HCT116 (cell line): ENCODE data around the gene PWP1. TPM values are rescaled to one million over a fixed set of nuclear protein-coding genes. Genes with fewer than 3 reads are reported as not detected.

ENCODE experiments used
- ATAC-seq: fragments of 200-7000 bp; cut with Tn5 transposase; 2 replicates; pipeline ENCODE4 v1.9.1; 2020; ENCODE audit warnings: mild to moderate bottlenecking, moderate library complexity
- BruUV-seq: library from RNA; stranded (reverse); fragments of 400-500 nt; replicated peaks from 2 replicates; lab custom pipeline; 2021; lab: Mats Ljungman, UMichigan
- CTCF ChIA-PET: fragments of 300-600 bp; sonication (Branson Sonifier 250); formaldehyde crosslinking; loops from one replicate; lab custom pipeline; 2021; ENCODE audit warnings: antibody characterized with exemption; lab: Charles Lee
- POLR2A ChIA-PET: fragments of 300-600, 350-600 bp; sonication (Branson Sonifier 250); formaldehyde crosslinking; loops from one replicate; lab custom pipeline; 2021; ENCODE audit warnings: antibody characterized with exemption; lab: Charles Lee
- RAD21 ChIA-PET, 2 experiments: fragments of 300-600 bp; sonication (Branson Sonifier 250); formaldehyde crosslinking; loops; one replicate each; lab custom pipeline; 2023; ENCODE audit warnings: low total read pairs in 2 of 2; ENCODE audit not compliant: uncharacterized antibody in 2 of 2, unreplicated experiment in 2 of 2, low non-redundant PET in 1 of 2; lab: Charles Lee
- DNase-seq: peaks from one replicate; pipeline ENCODE4 v3.0.0-alpha.2; 2010; ENCODE audit warnings: low read depth, low spot score
- H2AFZ ChIP-seq: fragments of 200-600 bp; shearing (Covaris generic), sonication (generic); 2 replicates; pipeline ENCODE4 v1.6.1; 2017; ENCODE audit warnings: low read depth, mixed run types, mixed read lengths, antibody characterized with exemption, low read length; ENCODE audit not compliant: poor library complexity, severe bottlenecking
- H3K27ac ChIP-seq: 2 replicates; pipeline ENCODE4 v1.5.1; 2012; ENCODE audit warnings: low read depth, low read length
- H3K27me3 ChIP-seq: fragments of 200-600 bp; sonication (generic); 2 replicates; pipeline ENCODE4 v1.6.1; 2016; ENCODE audit warnings: mixed run types, low read length, mixed read lengths; ENCODE audit not compliant: insufficient read depth
- H3K36me3 ChIP-seq, 2 experiments: fragments of 200-500 bp in 1 of 2; fragments of 200-600 bp in 1 of 2; sonication (Bioruptor generic) in 1 of 2; sonication (generic) in 1 of 2; 2 replicates each; pipeline versions ENCODE4 v1.5.1 to v1.6.1; 2014 to 2016; ENCODE audit warnings: low read length in 2 of 2, inconsistent platforms in 1 of 2, mixed read lengths in 1 of 2, mixed run types in 1 of 2; ENCODE audit not compliant: insufficient read depth in 2 of 2, control insufficient read depth in 1 of 2
- H3K4me1 ChIP-seq, 2 experiments: fragments of 200-600 bp in 1 of 2; sonication (generic) in 1 of 2; 2 replicates each; pipeline versions ENCODE4 v1.5.1 to v1.6.1; 2012 to 2017; ENCODE audit warnings: low read length in 2 of 2, inconsistent platforms in 1 of 2, mild to moderate bottlenecking in 1 of 2, mixed read lengths in 1 of 2, mixed run types in 1 of 2, moderate library complexity in 1 of 2; ENCODE audit not compliant: insufficient read depth in 2 of 2, control insufficient read depth in 1 of 2
- H3K4me2 ChIP-seq: fragments of 200-600 bp; sonication (generic); 2 replicates; pipeline ENCODE4 v1.6.1; 2017; ENCODE audit warnings: mixed run types, low read length, mixed read lengths
- H3K4me3 ChIP-seq, 2 experiments: fragments of 200-600 bp in 1 of 2; sonication (generic) in 1 of 2; replicated peaks in 1 of 2; 2 replicates each; pipeline ENCODE4 v1.5.1; 2011 to 2016; ENCODE audit warnings: low read length in 2 of 2, control low read depth in 1 of 2, low read depth in 1 of 2, mild to moderate bottlenecking in 1 of 2, mixed read lengths in 1 of 2, mixed run types in 1 of 2
- H3K79me2 ChIP-seq: fragments of 200-600 bp; sonication (generic); 2 replicates; pipeline ENCODE4 v1.6.1; 2017; ENCODE audit warnings: mild to moderate bottlenecking, mixed run types, low read length, moderate library complexity, mixed read lengths; ENCODE audit not compliant: insufficient read depth
- H3K9ac ChIP-seq: fragments of 200-600 bp; sonication (generic); 2 replicates; pipeline ENCODE4 v1.6.1; 2016; ENCODE audit warnings: low read length, mixed read lengths
- H3K9me2 ChIP-seq: fragments of 200-600 bp; sonication (generic), shearing (Covaris generic); 2 replicates; pipeline ENCODE4 v1.6.1; 2017; ENCODE audit warnings: mixed run types, mild to moderate bottlenecking, moderate library complexity; ENCODE audit not compliant: insufficient read depth
- H3K9me3 ChIP-seq, 2 experiments: fragments of 200-500 bp in 1 of 2; fragments of 200-600 bp in 1 of 2; sonication (Bioruptor generic) in 1 of 2; sonication (generic) in 1 of 2; 2 replicates each; pipeline ENCODE4 v1.6.1; 2014 to 2017; ENCODE audit warnings: low read length in 2 of 2, mixed read lengths in 2 of 2, inconsistent platforms in 1 of 2, low read depth in 1 of 2, mild to moderate bottlenecking in 1 of 2, mixed run types in 1 of 2, moderate library complexity in 1 of 2; ENCODE audit not compliant: control insufficient read depth in 1 of 2, insufficient read depth in 1 of 2
- H4K20me1 ChIP-seq: fragments of 200-600 bp; sonication (generic), shearing (Covaris generic); 2 replicates; pipeline ENCODE4 v1.6.1; 2017; ENCODE audit warnings: mixed run types, mild to moderate bottlenecking, moderate library complexity; ENCODE audit not compliant: insufficient read depth
- CBX3 ChIP-seq: IDR thresholded peaks from 2 replicates; pipeline ENCODE4 v1.6.1; 2012; ENCODE audit warnings: low read depth
- CEBPB ChIP-seq: IDR thresholded peaks from 2 replicates; pipeline ENCODE4 v1.6.1; 2012; ENCODE audit warnings: low read depth
- ELF1 ChIP-seq: IDR thresholded peaks from 2 replicates; pipeline ENCODE4 v1.6.1; 2012; ENCODE audit warnings: low read depth, borderline replicate concordance
- EZH2 ChIP-seq: fragments of 200-600 bp; sonication (generic); IDR thresholded peaks from 2 replicates; pipeline ENCODE4 v1.6.1; 2017; ENCODE audit warnings: antibody characterized with exemption, mixed run types
- EZH2phosphoT487 ChIP-seq: fragments of 200-600 bp; IDR thresholded peaks from 2 replicates; pipeline ENCODE4 v1.6.1; 2018; ENCODE audit warnings: antibody characterized with exemption, borderline replicate concordance
- FOSL1 ChIP-seq: IDR thresholded peaks from 2 replicates; pipeline ENCODE4 v1.6.1; 2012; ENCODE audit warnings: low read depth
- POLR2A ChIP-seq: IDR thresholded peaks from 2 replicates; pipeline ENCODE4 v1.7.0; 2011; ENCODE audit warnings: borderline replicate concordance; ENCODE audit not compliant: insufficient read depth, insufficient read length; ENCODE audit errors: extremely low read depth
- POLR2AphosphoS5 ChIP-seq: IDR thresholded peaks from 2 replicates; pipeline ENCODE4 v1.6.1; 2011; ENCODE audit warnings: mild to moderate bottlenecking, low read depth, low read length, moderate library complexity
- SP1 ChIP-seq: IDR thresholded peaks from 2 replicates; pipeline ENCODE4 v1.6.1; 2012; ENCODE audit warnings: low read depth
- TCF7L2 ChIP-seq: IDR thresholded peaks from 2 replicates; pipeline ENCODE4 v1.7.0; 2011; ENCODE audit warnings: borderline replicate concordance, inconsistent platforms; ENCODE audit not compliant: insufficient read depth, insufficient read length; ENCODE audit errors: extremely low read depth
- YY1 ChIP-seq: IDR thresholded peaks from 2 replicates; pipeline ENCODE4 v1.6.1; 2011; ENCODE audit warnings: low read length, low read depth, moderate library complexity, mild to moderate bottlenecking; ENCODE audit not compliant: insufficient replicate concordance; ENCODE audit errors: extremely low read depth
- ZNF274 ChIP-seq: fragments of 200-500 bp; sonication (Bioruptor generic); IDR thresholded peaks from 2 replicates; pipeline ENCODE4 v1.6.1; 2014; ENCODE audit warnings: mild to moderate bottlenecking, low read depth, low read length, inconsistent platforms
- intact Hi-C: fragments of 100-400 bp; cut with micrococcal nuclease; formaldehyde crosslinking; loops from 2 replicates; pipeline ENCODE4 v1.10.0; 2022
- total RNA-seq: library from RNA; stranded (reverse); gene quantifications from one replicate; pipeline ENCODE4 v1.2.1, GENCODE V29; 2021; ENCODE audit not compliant: unreplicated experiment
- TF ChIP-seq, protein P1 (sequence below): IDR thresholded peaks from 2 replicates; pipeline ENCODE4 v1.6.1; 2012; ENCODE audit warnings: low read depth
- TF ChIP-seq, protein P2 (sequence below): IDR thresholded peaks from 2 replicates; pipeline ENCODE4 v1.6.1; 2012
- TF ChIP-seq, protein P3 (sequence below), 3 experiments: fragments of 200-600 bp in 1 of 3; sonication (generic) in 1 of 3; IDR thresholded peaks in 2 of 3; conservative IDR thresholded peaks in 1 of 3; 2 replicates each; pipeline ENCODE4 v1.5.1; 2012 to 2017; ENCODE audit warnings: low read depth in 2 of 3, low read length in 2 of 3, antibody characterized with exemption in 1 of 3, borderline replicate concordance in 1 of 3, control low read depth in 1 of 3, mild to moderate bottlenecking in 1 of 3, mixed read lengths in 1 of 3, mixed run types in 1 of 3, moderate library complexity in 1 of 3; ENCODE audit not compliant: insufficient read depth in 1 of 3
- TF ChIP-seq, protein P4 (sequence below): IDR thresholded peaks from 2 replicates; pipeline ENCODE4 v1.6.1; 2012

Gene PWP1
- total RNA-seq, 1 experiment from 2014 or later, result 48.2 TPM

GRCh38 chr12:107734139-107734538, 48.5 kb downstream of the PWP1 start:
- Histone ChIP-seq H3K4me2 (no peak overlapping the region), H3K27me3 (no peaks in the 10 kb centered on the region), H3K9me2 (no peaks in the 10 kb centered on the region), H3K79me2 (no peaks in the 10 kb centered on the region; the same call in 1 of the 2 replicates), H2AFZ (no peak overlapping the region), H3K36me3 (peaks cover 34 to 57% of the 10 kb centered on the region in 2 experiments), H3K9me3 (no peaks in the 10 kb centered on the region), H3K27ac (no peak overlapping the region), H3K4me1 (no peaks in the 10 kb centered on the region), H3K9ac (no peak overlapping the region), H4K20me1 (no peaks in the 10 kb centered on the region), H3K4me3 (no peak overlapping the region)
- intact Hi-C loops, result no loop called here
- POLR2A ChIA-PET, result no interaction called here
- no peak for DNase-seq
- no TSS peak for BruUV-seq
- TF ChIP-seq, protein P1, sequence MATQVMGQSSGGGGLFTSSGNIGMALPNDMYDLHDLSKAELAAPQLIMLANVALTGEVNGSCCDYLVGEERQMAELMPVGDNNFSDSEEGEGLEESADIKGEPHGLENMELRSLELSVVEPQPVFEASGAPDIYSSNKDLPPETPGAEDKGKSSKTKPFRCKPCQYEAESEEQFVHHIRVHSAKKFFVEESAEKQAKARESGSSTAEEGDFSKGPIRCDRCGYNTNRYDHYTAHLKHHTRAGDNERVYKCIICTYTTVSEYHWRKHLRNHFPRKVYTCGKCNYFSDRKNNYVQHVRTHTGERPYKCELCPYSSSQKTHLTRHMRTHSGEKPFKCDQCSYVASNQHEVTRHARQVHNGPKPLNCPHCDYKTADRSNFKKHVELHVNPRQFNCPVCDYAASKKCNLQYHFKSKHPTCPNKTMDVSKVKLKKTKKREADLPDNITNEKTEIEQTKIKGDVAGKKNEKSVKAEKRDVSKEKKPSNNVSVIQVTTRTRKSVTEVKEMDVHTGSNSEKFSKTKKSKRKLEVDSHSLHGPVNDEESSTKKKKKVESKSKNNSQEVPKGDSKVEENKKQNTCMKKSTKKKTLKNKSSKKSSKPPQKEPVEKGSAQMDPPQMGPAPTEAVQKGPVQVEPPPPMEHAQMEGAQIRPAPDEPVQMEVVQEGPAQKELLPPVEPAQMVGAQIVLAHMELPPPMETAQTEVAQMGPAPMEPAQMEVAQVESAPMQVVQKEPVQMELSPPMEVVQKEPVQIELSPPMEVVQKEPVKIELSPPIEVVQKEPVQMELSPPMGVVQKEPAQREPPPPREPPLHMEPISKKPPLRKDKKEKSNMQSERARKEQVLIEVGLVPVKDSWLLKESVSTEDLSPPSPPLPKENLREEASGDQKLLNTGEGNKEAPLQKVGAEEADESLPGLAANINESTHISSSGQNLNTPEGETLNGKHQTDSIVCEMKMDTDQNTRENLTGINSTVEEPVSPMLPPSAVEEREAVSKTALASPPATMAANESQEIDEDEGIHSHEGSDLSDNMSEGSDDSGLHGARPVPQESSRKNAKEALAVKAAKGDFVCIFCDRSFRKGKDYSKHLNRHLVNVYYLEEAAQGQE, result no peak
- TF ChIP-seq CBX3, result no peak
- TF ChIP-seq ZNF274, result no peak
- TF ChIP-seq YY1, result no peak
- no peak for TF ChIP-seq SP1
- TF ChIP-seq, protein P2, sequence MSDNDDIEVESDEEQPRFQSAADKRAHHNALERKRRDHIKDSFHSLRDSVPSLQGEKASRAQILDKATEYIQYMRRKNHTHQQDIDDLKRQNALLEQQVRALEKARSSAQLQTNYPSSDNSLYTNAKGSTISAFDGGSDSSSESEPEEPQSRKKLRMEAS, result no peak
- TF ChIP-seq, protein P3, sequence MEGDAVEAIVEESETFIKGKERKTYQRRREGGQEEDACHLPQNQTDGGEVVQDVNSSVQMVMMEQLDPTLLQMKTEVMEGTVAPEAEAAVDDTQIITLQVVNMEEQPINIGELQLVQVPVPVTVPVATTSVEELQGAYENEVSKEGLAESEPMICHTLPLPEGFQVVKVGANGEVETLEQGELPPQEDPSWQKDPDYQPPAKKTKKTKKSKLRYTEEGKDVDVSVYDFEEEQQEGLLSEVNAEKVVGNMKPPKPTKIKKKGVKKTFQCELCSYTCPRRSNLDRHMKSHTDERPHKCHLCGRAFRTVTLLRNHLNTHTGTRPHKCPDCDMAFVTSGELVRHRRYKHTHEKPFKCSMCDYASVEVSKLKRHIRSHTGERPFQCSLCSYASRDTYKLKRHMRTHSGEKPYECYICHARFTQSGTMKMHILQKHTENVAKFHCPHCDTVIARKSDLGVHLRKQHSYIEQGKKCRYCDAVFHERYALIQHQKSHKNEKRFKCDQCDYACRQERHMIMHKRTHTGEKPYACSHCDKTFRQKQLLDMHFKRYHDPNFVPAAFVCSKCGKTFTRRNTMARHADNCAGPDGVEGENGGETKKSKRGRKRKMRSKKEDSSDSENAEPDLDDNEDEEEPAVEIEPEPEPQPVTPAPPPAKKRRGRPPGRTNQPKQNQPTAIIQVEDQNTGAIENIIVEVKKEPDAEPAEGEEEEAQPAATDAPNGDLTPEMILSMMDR (IDR thresholded peaks at IDR 0.05 in 2 of 3, conservative IDR thresholded peaks at IDR 0.05 in 1 of 3; ENCODE audit: borderline replicate concordance in 1 of 3, insufficient read depth in 1 of 3, low read depth in 2 of 3, low read length in 2 of 3), result no peak
- TF ChIP-seq POLR2A, result no peak
- no peak for TF ChIP-seq FOSL1
- no peak for TF ChIP-seq EZH2
- TF ChIP-seq CEBPB, result no peak
- TF ChIP-seq ELF1, result no peak
- TF ChIP-seq, protein P4, sequence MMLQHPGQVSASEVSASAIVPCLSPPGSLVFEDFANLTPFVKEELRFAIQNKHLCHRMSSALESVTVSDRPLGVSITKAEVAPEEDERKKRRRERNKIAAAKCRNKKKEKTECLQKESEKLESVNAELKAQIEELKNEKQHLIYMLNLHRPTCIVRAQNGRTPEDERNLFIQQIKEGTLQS, result no peak
- TF ChIP-seq TCF7L2, result no peak
- no peak for TF ChIP-seq POLR2AphosphoS5
- TF ChIP-seq EZH2phosphoT487, result no peak
- CTCF ChIA-PET, result no interaction called here
- ATAC-seq, result no peak
- RAD21 ChIA-PET, result no interaction called here
